Activated CD8-positive, alpha-beta memory T cell treated with anti-CD3 and anti-CD28 coated beads for 1 hour (primary cell): ENCODE data around the gene DCUN1D3.

ENCODE experiments used
- DNase-seq, 2 donors: peaks; one replicate each; pipeline ENCODE4 v3.0.0-alpha.2; 2020; ENCODE audit warnings: low read depth in 1 of 2; ENCODE audit errors: extremely low read depth in 1 of 2

DCUN1D3 gene

GRCh38 chr16:20894388-20894787 lies 5.8 kb downstream of the DCUN1D3 start:
- DNase-seq: no peak

GRCh38 chr16:20889625-20890275 lies 10.4 kb downstream of the DCUN1D3 start:
- DNase-seq: no peak

GRCh38 chr16:20887207-20887606 lies 13.0 kb downstream of the DCUN1D3 start:
- DNase-seq: no peak

GRCh38 chr16:20886320-20886719 lies 13.8 kb downstream of the DCUN1D3 start:
- DNase-seq: no peak

- DNase-seq: no peak
Observed at GRCh38 chr16:20884240-20884556, 16.0 kb downstream of the DCUN1D3 start.

GRCh38 chr16:20883554-20884239 lies 16.5 kb downstream of the DCUN1D3 start:
- no peak for DNase-seq

GRCh38 chr16:20881503-20881878 lies 18.7 kb downstream of the DCUN1D3 start:
- no peak for DNase-seq

- DNase-seq: no peak
Observed at GRCh38 chr16:20880867-20881502, 19.2 kb downstream of the DCUN1D3 start.

GRCh38 chr16:20879175-20880040 lies 20.8 kb downstream of the DCUN1D3 start:
- DNase-seq: no peak

GRCh38 chr16:20878682-20879147 lies 21.4 kb downstream of the DCUN1D3 start:
- DNase-seq: no peak

- DNase-seq: no peak
Observed at GRCh38 chr16:20875355-20875650, 24.9 kb downstream of the DCUN1D3 start.

- no peak for DNase-seq
Observed at GRCh38 chr16:20874088-20874581, 26.0 kb downstream of the DCUN1D3 start.

GRCh38 chr16:20873331-20873730 lies 26.8 kb downstream of the DCUN1D3 start:
- DNase-seq: no peak

GRCh38 chr16:20871941-20872815 lies 28.0 kb downstream of the DCUN1D3 start:
- no peak for DNase-seq

GRCh38 chr16:20871258-20871657 lies 28.9 kb downstream of the DCUN1D3 start:
- no peak for DNase-seq

GRCh38 chr16:20870122-20870820 lies 29.9 kb downstream of the DCUN1D3 start:
- no peak for DNase-seq

- no peak for DNase-seq
Observed at GRCh38 chr16:20868890-20869289, 31.3 kb downstream of the DCUN1D3 start.

GRCh38 chr16:20867585-20867984 lies 32.6 kb downstream of the DCUN1D3 start:
- DNase-seq: no peak

GRCh38 chr16:20866801-20867200 lies 33.4 kb downstream of the DCUN1D3 start:
- no peak for DNase-seq
